Fibroblast of lung (primary cell): Measurements from ENCODE around the gene SERGEF. TPM values are rescaled to one million over a fixed set of nuclear protein-coding genes. Genes with fewer than 3 reads are reported as not detected.

Experiments
- DNase-seq, 2 donors: peaks; one replicate each; pipeline versions ENCODE4 v3.0.0 to v3.0.0-alpha.2; 2010; ENCODE audit warnings: low read depth in 2 of 2
- H2AFZ ChIP-seq: 2 replicates; pipeline ENCODE4 v1.5.1; 2012; ENCODE audit warnings: low read length, control low read depth, inconsistent platforms
- H3K27ac ChIP-seq: 2 replicates; pipeline ENCODE4 v1.5.1; 2011; ENCODE audit warnings: low read length, control low read depth; ENCODE audit not compliant: insufficient read depth
- H3K27me3 ChIP-seq: 2 replicates; pipeline ENCODE4 v1.5.1; 2011; ENCODE audit warnings: mild to moderate bottlenecking, low read length; ENCODE audit not compliant: control insufficient read depth, insufficient read depth
- H3K36me3 ChIP-seq: 2 replicates; pipeline ENCODE4 v1.5.1; 2011; ENCODE audit warnings: low read length; ENCODE audit not compliant: control insufficient read depth, insufficient read depth
- H3K4me1 ChIP-seq: 2 replicates; pipeline ENCODE4 v1.5.1; 2011; ENCODE audit warnings: low read length; ENCODE audit not compliant: control insufficient read depth, insufficient read depth; ENCODE audit errors: extremely low read depth
- H3K4me2 ChIP-seq: 2 replicates; pipeline ENCODE4 v1.5.1; 2011; ENCODE audit warnings: low read length, control low read depth; ENCODE audit not compliant: insufficient read depth; ENCODE audit errors: extremely low read depth
- H3K4me3 ChIP-seq, 4 experiments: fragments of 200-600 bp in 1 of 4; sonication (generic) in 1 of 4; replicated peaks in 1 of 4; 2 replicates each; pipeline ENCODE4 v1.5.1; 2011 to 2016; ENCODE audit warnings: low read length in 4 of 4, low read depth in 3 of 4, mild to moderate bottlenecking in 3 of 4, control low read depth in 2 of 4, inconsistent platforms in 1 of 4, mixed read lengths in 1 of 4; ENCODE audit not compliant: insufficient read depth in 1 of 4; ENCODE audit errors: control extremely low read depth in 1 of 4
- H3K79me2 ChIP-seq: 2 replicates; pipeline ENCODE4 v1.5.1; 2012; ENCODE audit warnings: mild to moderate bottlenecking, low read length, inconsistent platforms; ENCODE audit not compliant: control insufficient read depth, insufficient read depth
- H3K9ac ChIP-seq: 2 replicates; pipeline ENCODE4 v1.5.1; 2011; ENCODE audit warnings: mild to moderate bottlenecking, low read length, control low read depth; ENCODE audit not compliant: insufficient read depth
- H3K9me3 ChIP-seq: 2 replicates; pipeline ENCODE4 v1.5.1; 2012; ENCODE audit warnings: low read depth, low read length; ENCODE audit not compliant: control insufficient read depth, insufficient read depth
- H4K20me1 ChIP-seq: 2 replicates; pipeline ENCODE4 v1.5.1; 2011; ENCODE audit warnings: low read length; ENCODE audit not compliant: control insufficient read depth, insufficient read depth; ENCODE audit errors: extremely low read depth
- EZH2 ChIP-seq: IDR thresholded peaks from 2 replicates; pipeline ENCODE4 v1.5.1; 2012; ENCODE audit warnings: low read length, control low read depth, mild to moderate bottlenecking; ENCODE audit errors: missing control alignments
- polyA plus RNA-seq, 2 donors: library from polyadenylated mRNA; depleted of rRNA in 1 of 2; stranded (reverse) in 1 of 2; unstranded in 1 of 2; fragments of >200 nt; gene quantifications; 2 replicates each; pipeline ENCODE4 v1.2.1, GENCODE V29; 2011 to 2012; ENCODE audit warnings: missing spikeins in 1 of 2
- total RNA-seq: library from RNA; depleted of rRNA; stranded (reverse); fragments of >200 nt; gene quantifications from 2 replicates; pipeline ENCODE4 v1.2.1, GENCODE V29; 2014
- TF ChIP-seq, protein P1 (sequence below), 2 donors: IDR thresholded peaks in 1 of 2; conservative IDR thresholded peaks in 1 of 2; 1 replicate in 1 of 2; 2 replicates in 1 of 2; pipeline ENCODE4 v1.5.1; 2011 to 2012; ENCODE audit warnings: low read length in 2 of 2, control low read depth in 1 of 2, inconsistent platforms in 1 of 2, low read depth in 1 of 2, mild to moderate bottlenecking in 1 of 2

Gene SERGEF
- total and polyA plus RNA-seq, 2 donors (not counting 1 experiment from before 2014, with no cell fraction given): 14.5 to 38.5 TPM

DNA sequence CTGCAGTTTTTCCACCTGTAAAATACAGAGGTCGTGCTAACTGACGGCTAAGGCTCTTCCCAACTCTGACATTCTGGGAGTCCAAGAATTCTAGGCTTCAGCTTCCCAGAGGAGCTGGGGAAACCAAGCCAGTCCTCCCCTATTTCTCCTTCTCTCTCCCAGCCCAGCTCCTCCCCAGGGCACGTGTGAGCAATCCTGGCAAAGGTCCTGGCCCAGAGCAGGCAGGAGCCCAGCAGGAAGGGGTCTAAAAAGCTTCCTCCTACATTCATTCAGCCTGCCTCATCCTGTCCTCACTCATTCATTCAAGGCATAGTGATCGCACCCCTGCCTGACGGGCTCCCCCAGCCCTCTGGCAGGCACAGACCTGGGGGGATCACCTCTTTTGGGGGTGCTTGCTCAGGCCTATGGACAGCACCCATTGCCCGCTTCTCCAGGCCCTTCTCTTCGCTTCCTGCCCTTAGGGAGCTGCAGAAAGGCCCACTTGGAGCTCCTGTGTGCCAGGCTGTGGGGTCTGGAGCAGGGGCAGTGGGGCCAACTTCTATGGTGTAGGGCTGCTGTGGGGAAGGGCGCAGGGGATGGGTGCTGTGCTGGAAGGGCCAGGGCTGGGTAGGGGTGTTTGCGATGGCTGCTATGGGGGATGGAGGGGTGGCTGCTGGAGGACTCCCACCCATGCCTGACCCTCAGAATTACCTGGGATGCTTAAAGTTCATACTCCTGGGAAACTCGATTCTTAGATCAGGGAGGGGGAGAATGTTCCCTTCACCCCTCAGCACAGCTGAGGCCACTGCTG lies 268.5 kb downstream of the SERGEF start:
- Histone ChIP-seq H2AFZ (no peak overlapping the region), H3K4me1 (no peaks in the 10 kb centered on the region), H3K4me2 (no peak overlapping the region), H3K9me3 (no peaks in the 10 kb centered on the region), H3K9ac (no peak overlapping the region), H3K27ac (no peak overlapping the region), H3K4me3 (no peak overlapping the region), H4K20me1 (no peaks in the 10 kb centered on the region), H3K79me2 (no peaks in the 10 kb centered on the region), H3K27me3 (peaks cover 3% of the 10 kb centered on the region), H3K36me3 (no peaks in the 10 kb centered on the region)
- peak; percentile 12 to 46 for DNase-seq
- no peak for TF ChIP-seq EZH2
- TF ChIP-seq, protein P1, sequence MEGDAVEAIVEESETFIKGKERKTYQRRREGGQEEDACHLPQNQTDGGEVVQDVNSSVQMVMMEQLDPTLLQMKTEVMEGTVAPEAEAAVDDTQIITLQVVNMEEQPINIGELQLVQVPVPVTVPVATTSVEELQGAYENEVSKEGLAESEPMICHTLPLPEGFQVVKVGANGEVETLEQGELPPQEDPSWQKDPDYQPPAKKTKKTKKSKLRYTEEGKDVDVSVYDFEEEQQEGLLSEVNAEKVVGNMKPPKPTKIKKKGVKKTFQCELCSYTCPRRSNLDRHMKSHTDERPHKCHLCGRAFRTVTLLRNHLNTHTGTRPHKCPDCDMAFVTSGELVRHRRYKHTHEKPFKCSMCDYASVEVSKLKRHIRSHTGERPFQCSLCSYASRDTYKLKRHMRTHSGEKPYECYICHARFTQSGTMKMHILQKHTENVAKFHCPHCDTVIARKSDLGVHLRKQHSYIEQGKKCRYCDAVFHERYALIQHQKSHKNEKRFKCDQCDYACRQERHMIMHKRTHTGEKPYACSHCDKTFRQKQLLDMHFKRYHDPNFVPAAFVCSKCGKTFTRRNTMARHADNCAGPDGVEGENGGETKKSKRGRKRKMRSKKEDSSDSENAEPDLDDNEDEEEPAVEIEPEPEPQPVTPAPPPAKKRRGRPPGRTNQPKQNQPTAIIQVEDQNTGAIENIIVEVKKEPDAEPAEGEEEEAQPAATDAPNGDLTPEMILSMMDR (conservative IDR thresholded peaks at IDR 0.05 in 1 of 2, IDR thresholded peaks at IDR 0.05 in 1 of 2; ENCODE audit: low read depth in 1 of 2, low read length in 2 of 2): no peak

DNA sequence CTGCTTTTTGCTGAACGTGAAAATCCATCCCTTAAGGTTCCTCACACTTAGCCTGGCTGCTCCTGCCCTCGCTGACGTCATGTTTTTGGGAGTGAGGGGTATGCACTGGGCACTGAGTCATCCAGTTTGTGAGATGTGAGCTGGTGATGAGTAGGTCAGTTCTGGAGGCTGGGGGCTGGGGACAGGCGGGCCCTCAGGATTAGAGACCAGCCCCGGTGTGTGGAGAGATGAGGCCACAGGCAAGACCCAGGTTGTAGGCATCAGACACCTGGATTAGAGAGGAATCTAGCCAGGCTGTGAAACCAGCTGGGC lies 269.1 kb downstream of the SERGEF start:
- Histone ChIP-seq H3K36me3 (no peaks in the 10 kb centered on the region), H3K9ac (no peak overlapping the region), H3K27me3 (peaks cover 5% of the 10 kb centered on the region), H3K4me1 (no peaks in the 10 kb centered on the region), H3K9me3 (no peaks in the 10 kb centered on the region), H2AFZ (no peak overlapping the region), H3K4me2 (no peak overlapping the region), H4K20me1 (no peaks in the 10 kb centered on the region), H3K79me2 (no peaks in the 10 kb centered on the region), H3K4me3 (no peak overlapping the region), H3K27ac (no peak overlapping the region)
- DNase-seq: peak; percentile 46 to 81
- no peak for TF ChIP-seq EZH2
- TF ChIP-seq, protein P1 (conservative IDR thresholded peaks at IDR 0.05 in 1 of 2, IDR thresholded peaks at IDR 0.05 in 1 of 2; ENCODE audit: low read depth in 1 of 2, low read length in 2 of 2): no peak

DNA sequence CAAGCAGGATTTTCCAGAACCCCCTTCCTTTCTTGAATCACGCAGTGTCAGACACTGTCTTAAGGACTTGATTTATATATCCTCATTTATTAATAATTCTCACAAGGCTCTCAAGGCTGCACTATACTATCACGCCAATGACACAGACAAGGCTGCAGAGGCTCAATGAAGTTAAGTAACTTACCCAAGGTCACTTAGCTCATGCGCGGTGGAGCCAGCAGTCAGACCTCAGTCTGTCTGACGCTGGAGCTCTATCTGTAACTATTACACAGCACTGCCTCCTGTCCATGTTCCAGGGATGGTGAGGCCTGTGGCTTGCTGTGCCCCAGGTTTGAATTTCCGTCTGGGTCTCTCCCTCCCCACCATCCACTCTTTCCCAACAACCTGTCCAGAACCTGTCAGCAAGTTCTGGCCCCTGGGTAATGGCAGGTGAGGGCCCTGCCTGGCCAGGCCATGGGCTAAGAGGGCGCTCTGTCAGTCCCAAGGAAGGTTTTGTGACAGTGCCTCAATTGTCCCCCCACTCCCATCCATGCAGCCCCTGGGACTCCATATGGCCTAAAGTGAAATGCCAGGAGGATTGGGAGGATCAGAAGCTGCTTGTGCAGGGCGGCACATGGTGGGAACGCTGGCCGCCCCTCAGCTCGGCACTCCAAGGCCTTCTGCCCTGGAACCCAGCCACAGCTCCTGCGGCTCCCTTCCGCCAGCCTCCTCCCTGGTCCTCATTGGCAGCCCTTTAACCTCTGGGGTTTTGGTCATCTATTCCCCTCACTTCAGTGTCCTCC lies 269.6 kb downstream of the SERGEF start:
- H3K79me2 ChIP-seq: no peaks in the 10 kb centered on the region
- no peak overlapping the region for H2AFZ ChIP-seq
- no peak overlapping the region for H3K4me3 ChIP-seq
- H3K4me1 ChIP-seq: no peaks in the 10 kb centered on the region
- H3K9ac ChIP-seq: no peak overlapping the region
- no peaks in the 10 kb centered on the region for H4K20me1 ChIP-seq
- no peaks in the 10 kb centered on the region for H3K36me3 ChIP-seq
- no peak overlapping the region for H3K27ac ChIP-seq
- no peak overlapping the region for H3K4me2 ChIP-seq
- DNase-seq: no peak
- TF ChIP-seq, protein P1 (conservative IDR thresholded peaks at IDR 0.05 in 1 of 2, IDR thresholded peaks at IDR 0.05 in 1 of 2; ENCODE audit: low read depth in 1 of 2, low read length in 2 of 2): no peak
- no peak for TF ChIP-seq EZH2
- peaks cover 9% of the 10 kb centered on the region for H3K27me3 ChIP-seq
- no peaks in the 10 kb centered on the region for H3K9me3 ChIP-seq
